Smooth muscle cell (in vitro differentiated cells): ENCODE data around the gene CD22. TPM values are rescaled to one million over a fixed set of nuclear protein-coding genes. Genes with fewer than 3 reads are reported as not detected.

ENCODE experiments used
- DNase-seq: peaks from one replicate; lab custom pipeline; 2025; ENCODE audit not compliant: unreplicated experiment; lab: John Stamatoyannopoulos, UW
- H2AFZ ChIP-seq: fragments of 200-600 bp; sonication (generic); 2 replicates; pipeline ENCODE4 v1.6.0; 2016; ENCODE audit warnings: antibody characterized with exemption, low read depth, mild to moderate bottlenecking
- H3F3A ChIP-seq: fragments of 200-600 bp; sonication (generic); 2 replicates; pipeline ENCODE4 v1.6.0; 2017; ENCODE audit warnings: antibody characterized with exemption, low read depth
- H3K27ac ChIP-seq: fragments of 200-600 bp; sonication (generic); 2 replicates; pipeline ENCODE4 v1.5.1; 2016; ENCODE audit warnings: low read depth, mild to moderate bottlenecking
- H3K27me3 ChIP-seq: fragments of 200-600 bp; sonication (generic); 2 replicates; pipeline ENCODE4 v1.6.1; 2016; ENCODE audit warnings: low read depth, mild to moderate bottlenecking
- H3K36me3 ChIP-seq: fragments of 200-600 bp; sonication (generic); 2 replicates; pipeline ENCODE4 v1.5.1; 2016; ENCODE audit warnings: low read depth
- H3K4me1 ChIP-seq: fragments of 200-600 bp; sonication (generic); 2 replicates; pipeline ENCODE4 v1.5.1; 2016; ENCODE audit warnings: low read depth
- H3K4me2 ChIP-seq: fragments of 200-600 bp; sonication (generic); 2 replicates; pipeline ENCODE4 v1.6.0; 2016; ENCODE audit warnings: mild to moderate bottlenecking
- H3K4me3 ChIP-seq: fragments of 200-600 bp; sonication (generic); 2 replicates; pipeline ENCODE4 v1.5.1; 2016; ENCODE audit warnings: mild to moderate bottlenecking
- H3K79me2 ChIP-seq: fragments of 200-600 bp; sonication (generic); 2 replicates; pipeline ENCODE4 v1.6.0; 2016; ENCODE audit warnings: low read depth, mild to moderate bottlenecking
- H3K9ac ChIP-seq: fragments of 200-600 bp; sonication (generic); 2 replicates; pipeline ENCODE4 v1.6.0; 2016; ENCODE audit warnings: low read depth
- H3K9me3 ChIP-seq: fragments of 200-600 bp; sonication (generic); replicated peaks from 2 replicates; pipeline ENCODE4 v1.5.1; 2016; ENCODE audit warnings: low read depth
- H4K20me1 ChIP-seq: fragments of 200-600 bp; sonication (generic); 2 replicates; pipeline ENCODE4 v1.6.0; 2016; ENCODE audit warnings: low read depth
- CTCF ChIP-seq: fragments of 200-600 bp; sonication (generic); IDR thresholded peaks from 2 replicates; pipeline ENCODE4 v1.5.1; 2017; ENCODE audit warnings: borderline replicate concordance, mild to moderate bottlenecking, antibody characterized with exemption; ENCODE audit not compliant: insufficient read depth, poor library complexity, severe bottlenecking
- WGBS: methylation state at CpG from one replicate; pipeline ENCODE4 v1.1.7; 2016; ENCODE audit warnings: low lambda C conversion rate; 5-methylcytosine and 5-hydroxymethylcytosine counted together
- polyA plus RNA-seq: library from polyadenylated mRNA; unstranded; fragments of >200 nt; fragmentation: Nextera tagmentation; extraction: Ambion mirVana; gene quantifications from 2 replicates; pipeline ENCODE4 v1.2.1, GENCODE V29; 2016
- total RNA-seq: library from RNA; depleted of rRNA; stranded (reverse); fragments of >200 nt; gene quantifications from 2 replicates; pipeline ENCODE4 v1.2.3, GENCODE V29; 2014

CD22 gene
- total and polyA plus RNA-seq, 2 experiments from 2014 or later = not detected

GRCh38 chr19:35340431-35340830 is 11.4 kb downstream of the CD22 start:
- no peaks in the 10 kb centered on the region for H3K4me1 ChIP-seq
- DNase-seq = no peak
- H3K4me3 ChIP-seq = no peak overlapping the region
- no peak overlapping the region for H3K4me2 ChIP-seq
- H3F3A ChIP-seq = no peaks in the 10 kb centered on the region
- no peaks in the 10 kb centered on the region for H3K9me3 ChIP-seq
- no peak overlapping the region for H2AFZ ChIP-seq
- no peaks in the 10 kb centered on the region for H3K79me2 ChIP-seq
- no peaks in the 10 kb centered on the region for H4K20me1 ChIP-seq
- 82% methylated on average over 11 of the region's 11 CpGs for WGBS
- TF ChIP-seq CTCF = no peak
- no peaks in the 10 kb centered on the region for H3K27me3 ChIP-seq
- H3K9ac ChIP-seq = no peak overlapping the region
- no peak overlapping the region for H3K27ac ChIP-seq
- H3K36me3 ChIP-seq = no peaks in the 10 kb centered on the region

GRCh38 chr19:35341006-35341405 is 12.0 kb downstream of the CD22 start:
- 89% methylated on average over 16 of the region's 16 CpGs for WGBS

DNA sequence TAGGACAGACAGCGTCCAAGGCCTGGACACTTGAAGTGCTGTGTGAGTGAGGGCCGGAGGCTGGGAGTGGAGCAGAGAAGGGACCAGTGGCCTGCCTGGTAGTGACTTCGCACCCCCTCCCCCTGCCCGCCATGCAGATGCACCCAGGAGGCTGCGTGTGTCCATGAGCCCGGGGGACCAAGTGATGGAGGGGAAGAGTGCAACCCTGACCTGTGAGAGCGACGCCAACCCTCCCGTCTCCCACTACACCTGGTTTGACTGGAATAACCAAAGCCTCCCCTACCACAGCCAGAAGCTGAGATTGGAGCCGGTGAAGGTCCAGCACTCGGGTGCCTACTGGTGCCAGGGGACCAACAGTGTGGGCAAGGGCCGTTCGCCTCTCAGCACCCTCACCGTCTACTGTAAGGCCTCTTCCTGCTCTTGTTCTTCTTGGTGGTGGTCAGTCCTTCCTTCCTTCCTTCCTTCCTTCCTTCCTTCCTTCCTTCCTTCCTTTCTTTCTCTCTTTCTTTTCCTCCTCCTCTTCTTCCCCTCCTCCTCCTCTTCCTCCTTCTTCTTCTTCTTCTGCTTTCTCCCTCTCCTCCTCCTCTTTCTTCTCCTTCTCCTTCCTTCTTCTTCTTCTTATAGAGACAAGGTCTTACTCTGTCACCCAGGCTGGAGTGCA is 12.7 kb downstream of the CD22 start:
- DNase-seq = no peak
- Histone ChIP-seq H3K4me2 (no peak overlapping the region), H3K9ac (no peak overlapping the region), H3K27me3 (no peaks in the 10 kb centered on the region), H3K36me3 (no peaks in the 10 kb centered on the region), H3K9me3 (no peaks in the 10 kb centered on the region), H2AFZ (no peak overlapping the region), H3F3A (no peaks in the 10 kb centered on the region), H3K79me2 (no peaks in the 10 kb centered on the region), H4K20me1 (no peaks in the 10 kb centered on the region), H3K27ac (no peak overlapping the region), H3K4me1 (no peaks in the 10 kb centered on the region), H3K4me3 (no peak overlapping the region)
- 92% methylated on average over 14 of the region's 14 CpGs for WGBS
- no peak for TF ChIP-seq CTCF

More at GRCh38 chr19:35341006-35341405, 12.0 kb downstream of the CD22 start:
- Histone ChIP-seq H2AFZ (no peak overlapping the region), H3K4me2 (no peak overlapping the region), H3K9ac (no peak overlapping the region), H3K27ac (no peak overlapping the region), H4K20me1 (no peaks in the 10 kb centered on the region), H3K4me1 (no peaks in the 10 kb centered on the region), H3K4me3 (no peak overlapping the region), H3F3A (no peaks in the 10 kb centered on the region), H3K36me3 (no peaks in the 10 kb centered on the region), H3K79me2 (no peaks in the 10 kb centered on the region), H3K9me3 (no peaks in the 10 kb centered on the region), H3K27me3 (no peaks in the 10 kb centered on the region)
- no peak for TF ChIP-seq CTCF
- no peak for DNase-seq

DNA sequence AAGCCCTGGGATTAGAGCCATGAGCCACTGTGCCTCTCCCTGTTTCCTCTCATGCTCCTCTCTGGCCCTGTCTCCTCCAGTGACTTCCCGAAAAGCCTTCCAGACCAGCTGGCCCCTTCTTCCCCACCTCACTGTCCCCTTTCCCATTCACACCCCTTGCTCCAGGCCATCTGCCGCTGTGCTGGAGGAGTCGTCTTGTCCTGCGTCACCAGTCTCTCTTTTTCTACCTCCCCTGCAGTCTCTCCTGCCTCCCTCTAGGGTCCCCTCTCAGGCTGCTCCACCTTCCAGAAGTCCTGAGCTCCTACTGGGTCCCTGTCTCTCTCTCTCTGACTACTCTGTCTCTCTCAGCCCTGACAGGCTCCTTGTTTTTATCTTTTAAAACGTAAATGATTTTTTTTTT is 13.4 kb downstream of the CD22 start:
- no peaks in the 10 kb centered on the region for H3K36me3 ChIP-seq
- H3K27me3 ChIP-seq = no peaks in the 10 kb centered on the region
- H3K79me2 ChIP-seq = no peaks in the 10 kb centered on the region
- no peak overlapping the region for H3K4me2 ChIP-seq
- WGBS = 40% methylated on average over 5 of the region's 5 CpGs
- H2AFZ ChIP-seq = no peak overlapping the region
- no peak for DNase-seq
- H3K4me3 ChIP-seq = no peak overlapping the region
- no peak overlapping the region for H3K27ac ChIP-seq
- H4K20me1 ChIP-seq = no peaks in the 10 kb centered on the region
- H3K4me1 ChIP-seq = no peaks in the 10 kb centered on the region
- H3F3A ChIP-seq = no peaks in the 10 kb centered on the region
- H3K9me3 ChIP-seq = no peaks in the 10 kb centered on the region
- TF ChIP-seq CTCF = no peak
- H3K9ac ChIP-seq = no peak overlapping the region
